Measurements from ENCODE around the gene JAG2.

- no peak for TF ChIP-seq CTCF (IDR thresholded peaks at IDR 0.05)
- no peak for TF ChIP-seq POLR2A (IDR thresholded peaks at IDR 0.05)
Observed at GRCh38 chr14:105126981-105127329, 41.6 kb downstream of the JAG2 start.

Data from heart left ventricle (tissue), 13 donors.